Stimulated activated CD8-positive, alpha-beta memory T cell treated with anti-CD3 and anti-CD28 coated beads, Interleukin-4, amount 100 ng/mL, for 48 hours (primary cell): ENCODE measurements around the gene HNRNPF.
"Not testable (repeated sequence)": the region's sequence is repeated elsewhere in the genome, so short reads cannot be mapped to it uniquely, and the experiment has no call there.

Source experiments
- DNase-seq: peaks from one replicate; pipeline ENCODE4 v3.0.0-alpha.2; 2020

Gene HNRNPF

GRCh38 chr10:43344051-43344450 is 64.9 kb downstream of the HNRNPF start:
- DNase-seq: no peak

- DNase-seq: no peak
Measured at GRCh38 chr10:43343126-43343525, 65.9 kb downstream of the HNRNPF start.

GRCh38 chr10:43342279-43343125 is 66.5 kb downstream of the HNRNPF start:
- no peak for DNase-seq

GRCh38 chr10:43341450-43341849 is 67.5 kb downstream of the HNRNPF start:
- DNase-seq: no peak

- DNase-seq: no peak
Measured at GRCh38 chr10:43340619-43341018, 68.4 kb downstream of the HNRNPF start.

- no peak for DNase-seq
Measured at GRCh38 chr10:43340101-43340500, 68.9 kb downstream of the HNRNPF start.

GRCh38 chr10:43339136-43339535 is 69.8 kb downstream of the HNRNPF start:
- no peak for DNase-seq

GRCh38 chr10:43338117-43338516 is 70.9 kb downstream of the HNRNPF start:
- DNase-seq: no peak

GRCh38 chr10:43337536-43337935 is 71.5 kb downstream of the HNRNPF start:
- not testable (repeated sequence) for DNase-seq

GRCh38 chr10:43336641-43337318 is 72.2 kb downstream of the HNRNPF start:
- no peak for DNase-seq

GRCh38 chr10:43336061-43336460 is 72.9 kb downstream of the HNRNPF start:
- DNase-seq: no peak
